ENCODE data around the gene FLG. TPM values are rescaled to one million over a fixed set of nuclear protein-coding genes. Genes with fewer than 3 reads are reported as not detected.
"Not testable (repeated sequence)": the region's sequence is repeated elsewhere in the genome, so short reads cannot be mapped to it uniquely, and the experiment has no call there.

The FLG gene
- total and polyA plus RNA-seq, 4 donors = under 0.01 to 0.03 (median 0.03) TPM; not detected in 1

DNA sequence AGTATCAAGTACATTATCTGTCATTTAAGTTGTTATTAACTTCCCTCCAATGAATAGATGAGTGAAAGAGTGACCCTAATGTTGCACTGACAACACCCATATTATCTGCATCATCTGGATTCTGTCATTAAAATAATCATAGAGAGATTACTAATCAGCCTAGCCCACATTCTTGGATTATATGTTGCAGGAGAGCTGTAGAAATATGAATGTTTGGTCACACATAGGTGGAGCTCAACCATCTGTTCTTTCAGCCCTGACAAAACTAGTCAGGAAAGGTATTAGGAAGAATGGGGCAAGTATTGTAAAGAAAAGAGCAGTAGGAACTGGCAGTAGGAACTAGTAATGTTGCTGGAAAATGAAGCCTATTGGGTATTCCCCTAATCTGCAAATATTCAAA, 19.4 kb upstream of the FLG start:
- intact Hi-C loops (cut with DNase I) = no loop called here
- Histone ChIP-seq H3K4me1 (ENCODE audit: control insufficient read depth in 1 of 2, insufficient read depth in 2 of 2, low read length in 2 of 2) (no peaks in the 10 kb centered on the region), H3K9me3 (ENCODE audit: control insufficient read depth, low read length) (no peaks in the 10 kb centered on the region), H3K27ac (ENCODE audit: low read depth in 1 of 2, low read length in 2 of 2) (no peak overlapping the region), H3K4me3 (ENCODE audit: low read length in 2 of 2) (no peak overlapping the region), H3K36me3 (ENCODE audit: control insufficient read depth in 1 of 2, insufficient read depth in 2 of 2, low read length in 1 of 2) (no peaks in the 10 kb centered on the region), H3K27me3 (ENCODE audit: control insufficient read depth in 1 of 2, insufficient read depth in 2 of 2, low read length in 1 of 2) (no peaks in the 10 kb centered on the region)
- ATAC-seq (ENCODE audit: low FRiP score) (no peak), DNase-seq (no peak)

DNA sequence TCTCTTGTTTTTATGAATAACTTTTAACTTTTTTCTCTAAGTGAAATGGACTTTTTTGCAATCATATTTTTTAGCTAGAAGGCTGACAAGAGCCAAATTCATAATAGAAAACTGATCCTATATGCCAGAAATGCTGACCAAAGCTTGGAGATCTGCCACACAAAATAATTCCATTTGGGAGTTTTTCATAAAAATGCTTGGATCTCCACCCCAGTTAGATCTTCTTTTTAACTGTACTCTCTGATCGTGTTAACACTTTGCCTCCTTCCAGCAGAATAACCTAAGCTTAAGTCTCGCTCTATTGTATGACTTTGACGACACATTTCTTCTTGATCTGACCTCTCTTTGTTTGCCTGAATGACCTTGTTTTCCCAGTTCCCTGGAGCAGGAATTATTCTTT, 18.0 kb upstream of the FLG start:
- no peaks in the 10 kb centered on the region for H3K9me3 ChIP-seq (ENCODE audit: control insufficient read depth, low read length)
- no peak overlapping the region for H3K4me3 ChIP-seq (ENCODE audit: low read length in 2 of 2)
- H3K27me3 ChIP-seq (ENCODE audit: control insufficient read depth in 1 of 2, insufficient read depth in 2 of 2, low read length in 1 of 2) = no peaks in the 10 kb centered on the region
- intact Hi-C loops (cut with DNase I) = no loop called here
- WGBS, 2 donors = 39 to 53% methylated on average over 3 of the region's 3 CpGs
- DNase-seq (no peak), ATAC-seq (ENCODE audit: low FRiP score) (no peak)
- no peaks in the 10 kb centered on the region for H3K36me3 ChIP-seq (ENCODE audit: control insufficient read depth in 1 of 2, insufficient read depth in 2 of 2, low read length in 1 of 2)
- H3K4me1 ChIP-seq (ENCODE audit: control insufficient read depth in 1 of 2, insufficient read depth in 2 of 2, low read length in 2 of 2) = no peaks in the 10 kb centered on the region
- H3K27ac ChIP-seq (ENCODE audit: low read depth in 1 of 2, low read length in 2 of 2) = no peak overlapping the region

DNA sequence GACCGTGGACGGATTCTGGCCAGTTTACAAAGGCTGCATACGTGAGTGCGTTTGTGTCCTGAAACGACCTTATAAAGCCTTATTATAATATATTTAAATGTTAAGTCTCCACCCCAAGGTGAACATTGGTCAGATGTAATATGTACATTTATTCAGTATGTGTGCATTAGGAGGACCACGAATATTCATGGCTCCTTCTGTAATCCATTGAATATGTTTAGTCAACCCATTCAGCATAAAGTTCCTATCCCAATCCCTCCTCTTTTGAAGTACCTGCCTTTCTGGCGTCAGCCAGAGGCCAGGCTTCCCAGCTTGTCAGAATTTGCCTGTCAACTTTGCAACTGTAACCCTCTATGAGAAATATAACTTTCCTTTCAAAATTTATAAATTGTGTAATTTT, 10.4 kb upstream of the FLG start:
- H3K9me3 ChIP-seq (ENCODE audit: control insufficient read depth, low read length) = no peaks in the 10 kb centered on the region
- ATAC-seq (ENCODE audit: low FRiP score) (no peak), DNase-seq (no peak)
- H3K27ac ChIP-seq (ENCODE audit: low read depth in 1 of 2, low read length in 2 of 2) = no peak overlapping the region
- no peaks in the 10 kb centered on the region for H3K4me1 ChIP-seq (ENCODE audit: control insufficient read depth in 1 of 2, insufficient read depth in 2 of 2, low read length in 2 of 2)
- no peaks in the 10 kb centered on the region for H3K27me3 ChIP-seq (ENCODE audit: control insufficient read depth in 1 of 2, insufficient read depth in 2 of 2, low read length in 1 of 2)
- no peak overlapping the region for H3K4me3 ChIP-seq (ENCODE audit: low read length in 2 of 2)
- no peaks in the 10 kb centered on the region for H3K36me3 ChIP-seq (ENCODE audit: control insufficient read depth in 1 of 2, insufficient read depth in 2 of 2, low read length in 1 of 2)
- intact Hi-C loops (cut with DNase I) = no loop called here
- WGBS, 2 donors = 60 to 66% methylated on average over 7 of the region's 7 CpGs

DNA sequence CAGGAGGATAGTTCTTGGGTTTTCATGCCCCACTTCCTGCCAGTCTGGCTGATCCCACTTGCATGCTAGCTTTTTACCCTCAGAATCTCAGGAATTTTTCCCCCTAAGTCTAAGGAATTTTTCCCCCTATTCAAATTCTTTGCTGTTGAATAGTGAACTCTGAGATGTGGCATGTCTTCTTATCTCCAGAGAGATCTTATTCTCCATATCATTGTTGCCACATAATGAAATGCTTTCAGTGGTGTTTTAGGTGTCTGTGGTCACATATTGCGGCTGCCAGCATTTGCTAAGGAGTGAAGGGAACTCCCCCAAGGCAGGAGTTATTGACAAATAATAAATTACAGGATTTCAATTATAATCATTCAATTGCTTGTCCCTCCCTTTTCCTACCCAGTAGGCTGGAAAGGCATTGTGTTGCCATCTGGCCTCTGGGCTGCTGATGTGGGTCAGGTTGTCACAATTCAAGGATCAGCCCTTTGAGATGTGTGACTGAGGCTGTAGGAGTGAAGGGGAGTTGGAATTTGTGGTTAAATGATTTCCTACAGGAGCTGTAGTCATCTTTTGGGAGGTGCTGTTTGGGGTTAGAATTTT, 3.9 kb upstream of the FLG start:
- intact Hi-C loops (cut with DNase I) = no loop called here
- no peak for DNase-seq
- WGBS, 2 donors = 84 to 88% methylated on average over 1 of the region's 1 CpG
- no peaks in the 10 kb centered on the region for H3K36me3 ChIP-seq (ENCODE audit: control insufficient read depth in 1 of 2, insufficient read depth in 2 of 2, low read length in 1 of 2)
- no peaks in the 10 kb centered on the region for H3K4me1 ChIP-seq (ENCODE audit: control insufficient read depth in 1 of 2, insufficient read depth in 2 of 2, low read length in 2 of 2)
- no peak overlapping the region for H3K27ac ChIP-seq (ENCODE audit: low read depth in 1 of 2, low read length in 2 of 2)
- H3K4me3 ChIP-seq (ENCODE audit: low read length in 2 of 2) = no peak overlapping the region
- ATAC-seq (ENCODE audit: low FRiP score) = no peak
- no peaks in the 10 kb centered on the region for H3K27me3 ChIP-seq (ENCODE audit: control insufficient read depth in 1 of 2, insufficient read depth in 2 of 2, low read length in 1 of 2)
- H3K9me3 ChIP-seq (ENCODE audit: control insufficient read depth, low read length) = no peaks in the 10 kb centered on the region

DNA sequence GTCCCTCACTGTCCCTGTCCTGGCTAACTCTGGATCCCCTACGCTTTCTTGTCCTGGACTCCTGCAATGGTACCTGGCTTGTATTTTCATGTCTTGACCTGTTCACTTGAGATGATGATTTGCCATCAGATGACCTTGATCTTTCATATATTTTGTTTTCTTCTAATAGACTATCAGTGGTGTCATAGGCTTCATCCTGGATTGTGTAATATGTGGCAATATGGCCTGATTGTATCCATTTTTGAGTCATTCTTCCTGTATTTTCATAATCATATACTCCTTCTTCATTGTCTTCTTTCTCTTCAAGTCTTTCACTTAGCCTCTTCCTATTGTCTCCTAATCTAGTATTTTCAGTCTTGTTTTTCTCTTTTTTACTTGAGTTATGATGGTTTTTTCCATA, 11.1 kb downstream of the FLG start:
- DNase-seq (no peak), ATAC-seq (ENCODE audit: low FRiP score) (no peak)
- 88 to 89% methylated on average over 1 of the region's 1 CpG for WGBS, 2 donors
- Histone ChIP-seq H3K4me3 (ENCODE audit: low read length in 2 of 2) (no peak overlapping the region), H3K4me1 (ENCODE audit: control insufficient read depth in 1 of 2, insufficient read depth in 2 of 2, low read length in 2 of 2) (no peaks in the 10 kb centered on the region), H3K9me3 (ENCODE audit: control insufficient read depth, low read length) (peaks cover 10% of the 10 kb centered on the region), H3K36me3 (ENCODE audit: control insufficient read depth in 1 of 2, insufficient read depth in 2 of 2, low read length in 1 of 2) (no peaks in the 10 kb centered on the region), H3K27ac (ENCODE audit: low read depth in 1 of 2, low read length in 2 of 2) (no peak overlapping the region), H3K27me3 (ENCODE audit: control insufficient read depth in 1 of 2, insufficient read depth in 2 of 2, low read length in 1 of 2) (no peaks in the 10 kb centered on the region)
- intact Hi-C loops (cut with DNase I) = no loop called here

DNA sequence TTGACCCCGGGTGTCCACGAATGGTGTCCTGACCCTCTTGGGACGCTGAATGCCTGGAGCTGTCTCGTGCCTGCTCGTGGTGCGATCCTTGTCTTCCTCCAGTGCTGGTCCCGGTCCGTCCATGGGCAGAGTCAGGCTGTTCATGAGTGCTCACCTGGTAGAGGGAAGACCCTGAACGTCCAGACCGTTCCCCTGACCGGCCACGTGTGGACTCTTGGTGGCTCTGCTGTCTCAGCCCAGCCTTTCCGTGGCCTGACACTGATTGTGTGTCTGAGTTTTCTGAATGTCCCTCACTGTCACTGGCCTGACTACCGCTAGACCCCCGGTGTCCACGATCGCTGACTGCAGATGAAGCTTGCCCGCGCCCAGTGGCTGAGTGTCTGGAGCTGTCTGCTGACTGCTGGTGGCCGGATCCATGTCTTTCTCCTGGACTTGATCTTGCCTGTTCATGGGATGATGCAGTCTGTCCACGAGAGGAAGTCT, 11.7 kb downstream of the FLG start:
- ATAC-seq (ENCODE audit: low FRiP score) (no peak), DNase-seq (no peak)
- Histone ChIP-seq H3K9me3 (ENCODE audit: control insufficient read depth, low read length) (peaks cover 10% of the 10 kb centered on the region), H3K4me3 (ENCODE audit: low read length in 2 of 2) (no peak overlapping the region), H3K4me1 (ENCODE audit: control insufficient read depth in 1 of 2, insufficient read depth in 2 of 2, low read length in 2 of 2) (no peaks in the 10 kb centered on the region), H3K27me3 (ENCODE audit: control insufficient read depth in 1 of 2, insufficient read depth in 2 of 2, low read length in 1 of 2) (no peaks in the 10 kb centered on the region), H3K36me3 (ENCODE audit: control insufficient read depth in 1 of 2, insufficient read depth in 2 of 2, low read length in 1 of 2) (no peaks in the 10 kb centered on the region), H3K27ac (ENCODE audit: low read depth in 1 of 2, low read length in 2 of 2) (no peak overlapping the region)
- intact Hi-C loops (cut with DNase I) = no loop called here
- 95 to 97% methylated on average over 21 of the region's 21 CpGs for WGBS, 2 donors

DNA sequence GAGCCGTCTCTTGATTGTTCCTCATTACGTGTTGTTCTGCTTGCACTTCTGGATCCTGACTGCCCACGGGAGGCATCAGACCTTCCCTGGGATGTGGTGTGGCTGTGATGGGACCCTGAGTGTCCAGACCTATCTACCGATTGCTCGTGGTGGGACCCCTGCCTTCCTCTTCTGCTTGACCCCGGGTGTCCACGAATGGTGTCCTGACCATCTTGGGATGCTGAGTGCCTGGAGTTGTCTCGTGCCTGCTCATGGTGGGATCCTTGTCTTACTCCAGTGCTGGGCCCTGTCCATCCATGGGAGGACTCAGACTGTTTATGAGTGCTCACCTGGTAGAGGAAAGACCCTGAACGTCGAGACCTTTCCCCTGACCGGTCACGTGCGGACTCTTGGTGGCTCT, 12.9 kb downstream of the FLG start:
- H3K27me3 ChIP-seq (ENCODE audit: control insufficient read depth in 1 of 2, insufficient read depth in 2 of 2, low read length in 1 of 2); intact Hi-C loops (cut with DNase I); H3K27ac ChIP-seq (ENCODE audit: low read depth in 1 of 2, low read length in 2 of 2); H3K4me3 ChIP-seq (ENCODE audit: low read length in 2 of 2); H3K36me3 ChIP-seq (ENCODE audit: control insufficient read depth in 1 of 2, insufficient read depth in 2 of 2, low read length in 1 of 2); H3K4me1 ChIP-seq (ENCODE audit: control insufficient read depth in 1 of 2, insufficient read depth in 2 of 2, low read length in 2 of 2); ATAC-seq (ENCODE audit: low FRiP score); DNase-seq: not testable (repeated sequence)
- WGBS, 2 donors = 91 to 95% methylated on average over 12 to 13 of the region's 13 CpGs
- peaks cover 10% of the 10 kb centered on the region for H3K9me3 ChIP-seq (ENCODE audit: control insufficient read depth, low read length)

DNA sequence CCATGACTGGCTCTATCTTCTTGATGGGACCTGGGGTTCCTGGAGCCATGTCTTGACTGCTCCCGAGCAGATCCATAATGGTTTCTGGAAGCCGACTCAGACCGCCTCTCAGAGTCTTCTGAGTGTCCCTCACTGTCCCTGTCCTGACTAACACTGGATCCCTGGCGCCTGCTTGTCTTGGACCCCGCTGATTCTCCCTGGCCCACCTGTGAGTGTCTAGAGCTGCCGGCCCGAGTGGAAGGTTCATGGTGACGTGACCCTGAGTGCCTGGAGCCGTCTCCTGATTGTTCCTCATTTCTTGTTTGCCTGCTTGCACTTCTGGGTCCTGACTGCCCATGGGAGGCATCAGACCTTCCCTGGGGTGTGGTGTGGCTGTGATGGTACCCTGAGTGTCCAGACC, 15.1 kb downstream of the FLG start:
- Histone ChIP-seq H3K9me3 (ENCODE audit: control insufficient read depth, low read length) (peaks cover 11% of the 10 kb centered on the region), H3K27me3 (ENCODE audit: control insufficient read depth in 1 of 2, insufficient read depth in 2 of 2, low read length in 1 of 2) (no peaks in the 10 kb centered on the region), H3K36me3 (ENCODE audit: control insufficient read depth in 1 of 2, insufficient read depth in 2 of 2, low read length in 1 of 2) (no peaks in the 10 kb centered on the region), H3K4me3 (ENCODE audit: low read length in 2 of 2) (no peak overlapping the region), H3K4me1 (ENCODE audit: control insufficient read depth in 1 of 2, insufficient read depth in 2 of 2, low read length in 2 of 2) (no peaks in the 10 kb centered on the region), H3K27ac (ENCODE audit: low read depth in 1 of 2, low read length in 2 of 2) (no peak overlapping the region)
- intact Hi-C loops (cut with DNase I) = no loop called here
- ATAC-seq (ENCODE audit: low FRiP score) (no peak), DNase-seq (peak in 1 of 2 donors; percentile 50)
- 94 to 95% methylated on average over 9 of the region's 9 CpGs for WGBS, 2 donors

DNA sequence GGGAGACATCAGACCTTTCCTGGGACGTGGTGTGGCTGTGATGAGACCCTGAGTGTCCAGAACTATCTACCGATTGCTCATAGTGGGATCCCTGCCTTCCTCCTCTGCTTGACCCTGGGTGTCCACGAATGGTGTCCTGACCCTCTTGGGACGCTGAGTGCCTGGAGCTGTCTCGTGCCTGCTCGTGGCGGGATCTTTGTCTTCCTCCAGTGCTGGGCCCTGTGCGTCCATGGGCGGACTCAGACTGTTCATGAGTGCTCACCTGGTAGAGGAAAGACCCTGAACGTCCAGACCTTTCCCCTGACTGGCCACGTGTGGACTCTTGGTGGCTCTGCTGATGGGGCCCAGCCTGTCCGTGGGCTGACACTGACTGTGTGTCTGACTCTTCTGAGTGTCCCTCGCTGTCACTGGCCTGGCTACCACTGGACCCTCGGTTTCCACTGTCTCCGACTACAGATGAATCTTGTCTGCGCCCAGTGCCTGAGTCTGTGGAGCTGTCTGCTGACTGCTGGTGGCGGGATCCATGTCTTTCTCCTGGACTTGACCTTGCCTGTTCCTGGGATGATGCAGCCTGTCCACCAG, 15.6 kb downstream of the FLG start:
- H3K27me3 ChIP-seq (ENCODE audit: control insufficient read depth in 1 of 2, insufficient read depth in 2 of 2, low read length in 1 of 2); H3K4me1 ChIP-seq (ENCODE audit: control insufficient read depth in 1 of 2, insufficient read depth in 2 of 2, low read length in 2 of 2); H3K27ac ChIP-seq (ENCODE audit: low read depth in 1 of 2, low read length in 2 of 2); intact Hi-C loops (cut with DNase I); H3K36me3 ChIP-seq (ENCODE audit: control insufficient read depth in 1 of 2, insufficient read depth in 2 of 2, low read length in 1 of 2); H3K4me3 ChIP-seq (ENCODE audit: low read length in 2 of 2); ATAC-seq (ENCODE audit: low FRiP score): not testable (repeated sequence)
- H3K9me3 ChIP-seq (ENCODE audit: control insufficient read depth, low read length) = peaks cover 11% of the 10 kb centered on the region
- WGBS, 2 donors = 86 to 96% methylated on average over 17 of the region's 17 CpGs
- DNase-seq = peak in 1 of 2 donors; percentile 55
